ENCODE data around the gene GPR62. TPM values are rescaled to one million over a fixed set of nuclear protein-coding genes. Genes with fewer than 3 reads are reported as not detected.

The GPR62 gene
- total and polyA plus RNA-seq, 2 donors (not counting 3 experiments of a cell fraction or from before 2014, with no cell fraction given) = 0.04 to 0.15 TPM

GRCh38 chr3:51938780-51939425 is 16.3 kb upstream of the GPR62 start:
- Histone ChIP-seq H3K4me1 (ENCODE audit: control insufficient read depth, extremely low read depth, insufficient read depth, low read length) (peaks cover 21% of the 10 kb centered on the region), H3K4me2 (ENCODE audit: insufficient read depth, low read length) (no peak overlapping the region), H3K9ac (replicated peaks; ENCODE audit: extremely low read depth, insufficient read depth, low read length) (no peak overlapping the region), H4K20me1 (replicated peaks; ENCODE audit: control insufficient read depth, extremely low read depth, insufficient read depth, low read length) (no peaks in the 10 kb centered on the region), H2AFZ (ENCODE audit: low read depth, low read length) (no peak overlapping the region), H3K27me3 (ENCODE audit: control insufficient read depth in 2 of 2, insufficient read depth in 2 of 2, low read length in 2 of 2) (no peaks in the 10 kb centered on the region), H3K36me3 (ENCODE audit: control insufficient read depth in 2 of 2, extremely low read depth in 1 of 2, insufficient read depth in 2 of 2, low read length in 2 of 2) (peaks cover 0 to 30% of the 10 kb centered on the region in 2 experiments), H3K4me3 (replicated peaks in 1 of 3; ENCODE audit: insufficient read depth in 1 of 3, low read depth in 1 of 3, low read length in 3 of 3) (no peak overlapping the region), H3K27ac (ENCODE audit: insufficient read depth, low read depth, low read length) (no peak overlapping the region), H3K9me3 (replicated peaks; ENCODE audit: control insufficient read depth, insufficient read depth, low read length) (no peaks in the 10 kb centered on the region), H3K79me2 (ENCODE audit: control insufficient read depth, insufficient read depth, low read length) (peaks cover 16% of the 10 kb centered on the region), H3K9me1 (replicated peaks; ENCODE audit: control insufficient read depth, extremely low read depth, insufficient read depth, low read length) (no peaks in the 10 kb centered on the region)
- no TSS peak for BruUV-seq (replicated peaks)
- TF ChIP-seq FOS (IDR thresholded peaks at IDR 0.05; ENCODE audit: borderline replicate concordance, insufficient read depth, low read length) (no peak), CTCF (IDR thresholded peaks at IDR 0.05; ENCODE audit: extremely low read depth in 1 of 2, insufficient read depth in 1 of 2, low read depth in 1 of 2, low read length in 2 of 2) (no peak), GATA2 (IDR thresholded peaks at IDR 0.05; ENCODE audit: insufficient read depth, insufficient read length, low read depth, low read length) (no peak), JUN (IDR thresholded peaks at IDR 0.05; ENCODE audit: borderline replicate concordance, insufficient read depth, insufficient read length, low read depth) (no peak), POLR2AphosphoS5 (IDR thresholded peaks at IDR 0.05; ENCODE audit: insufficient read depth, low read depth, low read length) (no peak), MYC (IDR thresholded peaks at IDR 0.05; ENCODE audit: low read depth, low read length) (no peak), POLR2A (IDR thresholded peaks at IDR 0.05; ENCODE audit: low read depth, low read length) (no peak), MAX (IDR thresholded peaks at IDR 0.05; ENCODE audit: insufficient read depth, insufficient read length) (no peak), EZH2 (IDR thresholded peaks at IDR 0.05; ENCODE audit: borderline replicate concordance, low read depth, low read length, severe bottlenecking) (no peak)
- ChIA-PET CTCF (no interaction called here), POLR2A (no interaction called here)
- intact Hi-C loops (cut with micrococcal nuclease) = no loop called here
- dilution Hi-C loops (cut with MboI; ENCODE audit: extremely low pct_ligation_motif_present, low sequenced_read_pairs) = no loop called here
- no peak for FAIRE-seq
- DNase-seq (ENCODE audit: low read depth, low spot score) = no peak

Measured in endothelial cell of umbilical vein (primary cell).